Trophoblast cell (in vitro differentiated cells and primary cell): ENCODE data around the gene FAM228B.
"Not testable (repeated sequence)": the region's sequence is repeated elsewhere in the genome, so short reads cannot be mapped to it uniquely, and the experiment has no call there.

ENCODE experiments used
- DNase-seq, 2 donors: peaks; one replicate each; pipeline ENCODE4 v3.0.0-alpha.2; 2016
- H2AFZ ChIP-seq: 2 replicates; pipeline ENCODE4 v1.6.1; 2013; ENCODE audit warnings: low read length, moderate library complexity, mild to moderate bottlenecking; ENCODE audit not compliant: insufficient read depth, poor library complexity
- H2AK5ac ChIP-seq: 2 replicates; pipeline ENCODE4 v1.6.1; 2013; ENCODE audit warnings: mild to moderate bottlenecking, low read length
- H2BK120ac ChIP-seq: 2 replicates; pipeline ENCODE4 v1.6.1; 2013; ENCODE audit warnings: low read length, mild to moderate bottlenecking, moderate library complexity; ENCODE audit not compliant: insufficient read depth, poor library complexity
- H2BK12ac ChIP-seq: 2 replicates; pipeline ENCODE4 v1.6.1; 2013; ENCODE audit warnings: mild to moderate bottlenecking, low read length, moderate library complexity
- H2BK5ac ChIP-seq: 2 replicates; pipeline ENCODE4 v1.6.1; 2013; ENCODE audit warnings: low read length, low read depth, moderate library complexity, mild to moderate bottlenecking; ENCODE audit not compliant: poor library complexity
- H3K14ac ChIP-seq: 2 replicates; pipeline ENCODE4 v1.6.1; 2013; ENCODE audit warnings: mild to moderate bottlenecking, low read length
- H3K18ac ChIP-seq: 2 replicates; pipeline ENCODE4 v1.6.1; 2013; ENCODE audit warnings: mild to moderate bottlenecking, low read length
- H3K23ac ChIP-seq: 2 replicates; pipeline ENCODE4 v1.6.1; 2013; ENCODE audit warnings: low read length
- H3K27ac ChIP-seq: 2 replicates; pipeline ENCODE4 v1.5.1; 2013; ENCODE audit warnings: low read depth, mild to moderate bottlenecking, inconsistent platforms, low read length, moderate library complexity
- H3K27me3 ChIP-seq: 2 replicates; pipeline ENCODE4 v1.6.1; 2013; ENCODE audit warnings: inconsistent platforms, mild to moderate bottlenecking, low read length, moderate library complexity; ENCODE audit not compliant: insufficient read depth
- H3K36me3 ChIP-seq, 2 experiments: 1 replicate in 1 of 2; 2 replicates in 1 of 2; pipeline ENCODE4 v1.6.1; 2013; ENCODE audit warnings: low read length in 2 of 2, mild to moderate bottlenecking in 2 of 2, moderate library complexity in 1 of 2; ENCODE audit not compliant: insufficient read depth in 2 of 2, control insufficient read depth in 1 of 2
- H3K4ac ChIP-seq: 2 replicates; pipeline ENCODE4 v1.6.1; 2013; ENCODE audit warnings: low read depth, mild to moderate bottlenecking, low read length, moderate library complexity
- H3K4me1 ChIP-seq, 2 experiments: 1 replicate in 1 of 2; 2 replicates in 1 of 2; pipeline ENCODE4 v1.6.1; 2013; ENCODE audit warnings: low read length in 2 of 2, mild to moderate bottlenecking in 2 of 2, moderate library complexity in 1 of 2; ENCODE audit not compliant: insufficient read depth in 2 of 2, control insufficient read depth in 1 of 2
- H3K4me2 ChIP-seq: 2 replicates; pipeline ENCODE4 v1.6.1; 2013; ENCODE audit warnings: inconsistent platforms, mild to moderate bottlenecking, low read length, moderate library complexity
- H3K4me3 ChIP-seq: 2 replicates; pipeline ENCODE4 v1.5.1; 2013; ENCODE audit warnings: mild to moderate bottlenecking, low read depth, low read length, inconsistent platforms
- H3K79me1 ChIP-seq: one replicate; pipeline ENCODE4 v1.6.1; 2013; ENCODE audit warnings: low read length
- H3K79me2 ChIP-seq: 2 replicates; pipeline ENCODE4 v1.6.1; 2013; ENCODE audit warnings: low read length, mild to moderate bottlenecking; ENCODE audit not compliant: control insufficient read depth, insufficient read depth, poor library complexity
- H3K9ac ChIP-seq: 2 replicates; pipeline ENCODE4 v1.6.1; 2013; ENCODE audit warnings: mild to moderate bottlenecking, low read length
- H3K9me3 ChIP-seq: 2 replicates; pipeline ENCODE4 v1.6.1; 2013; ENCODE audit warnings: low read depth, mild to moderate bottlenecking, control low read depth, inconsistent platforms, low read length; ENCODE audit not compliant: insufficient read depth
- H4K12ac ChIP-seq: 2 replicates; pipeline ENCODE4 v1.6.1; 2013; ENCODE audit warnings: low read depth, mild to moderate bottlenecking, low read length, moderate library complexity
- H4K8ac ChIP-seq: 2 replicates; pipeline ENCODE4 v1.6.1; 2013; ENCODE audit warnings: low read depth, mild to moderate bottlenecking, low read length, moderate library complexity
- H4K91ac ChIP-seq: one replicate; pipeline ENCODE4 v1.6.1; 2013; ENCODE audit warnings: low read depth, mild to moderate bottlenecking, low read length, moderate library complexity
- WGBS: extraction: QIAGEN DNeasy Blood & Tissue Kit; methylation state at CpG from one replicate; pipeline ENCODE4 v1.1.7; 2013; ENCODE audit warnings: missing lambda C conversion rate; ENCODE audit not compliant: insufficient read length, insufficient coverage; ENCODE audit errors: extremely low coverage; 5-methylcytosine and 5-hydroxymethylcytosine counted together

Gene FAM228B

DNA sequence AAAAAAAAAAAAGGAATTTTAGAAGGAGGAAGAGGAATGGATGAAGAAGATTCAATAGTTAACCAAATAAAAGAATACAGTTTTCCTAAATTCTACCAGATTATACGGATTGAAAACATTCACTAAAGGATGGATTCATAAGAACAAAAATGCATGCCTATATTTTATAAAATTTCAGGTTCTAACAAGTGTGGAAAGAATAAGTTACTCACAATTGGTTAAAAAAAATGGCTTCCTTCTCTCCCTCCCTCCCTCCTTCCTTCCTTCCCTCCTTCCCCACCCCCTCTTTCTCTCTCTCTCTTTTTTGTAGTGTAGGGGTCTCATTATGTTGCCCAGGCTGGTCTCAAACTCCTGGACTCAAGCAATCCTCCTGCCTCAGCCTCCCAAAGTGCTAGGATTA, 37.0 kb upstream of the FAM228B start:
- H3K9ac ChIP-seq, result no peak overlapping the region
- no peak overlapping the region for H3K14ac ChIP-seq
- H2AK5ac ChIP-seq, result no peak overlapping the region
- H3K4me3 ChIP-seq, result no peak overlapping the region
- H4K8ac ChIP-seq, result no peak overlapping the region
- no peak overlapping the region for H3K18ac ChIP-seq
- no peak overlapping the region for H4K12ac ChIP-seq
- no peak overlapping the region for H3K4me2 ChIP-seq
- H3K4me1 ChIP-seq, result peaks cover 7% of the 10 kb centered on the region in 2 experiments
- no peak overlapping the region for H2AFZ ChIP-seq
- H3K27me3 ChIP-seq, result no peaks in the 10 kb centered on the region
- no peak overlapping the region for H4K91ac ChIP-seq
- DNase-seq, result no peak
- no CpG with 5 or more reads among the region's 1 CpG for WGBS
- H2BK12ac ChIP-seq, result no peak overlapping the region
- H3K27ac ChIP-seq, result no peak overlapping the region
- peaks cover 4% of the 10 kb centered on the region for H3K79me2 ChIP-seq
- H2BK5ac ChIP-seq, result no peak overlapping the region
- H2BK120ac ChIP-seq, result no peak overlapping the region
- H3K79me1 ChIP-seq, result peaks cover 14% of the 10 kb centered on the region
- H3K36me3 ChIP-seq, result peaks cover 5 to 14% of the 10 kb centered on the region in 2 experiments
- no peak overlapping the region for H3K23ac ChIP-seq
- no peaks in the 10 kb centered on the region for H3K9me3 ChIP-seq
- H3K4ac ChIP-seq, result no peak overlapping the region

- peaks cover 14% of the 10 kb centered on the region for H3K79me1 ChIP-seq
- H3K27me3 ChIP-seq, result no peaks in the 10 kb centered on the region
- H4K8ac ChIP-seq, result no peak overlapping the region
- no peak overlapping the region for H3K23ac ChIP-seq
- peaks cover 4% of the 10 kb centered on the region for H3K79me2 ChIP-seq
- peaks cover 7% of the 10 kb centered on the region in 2 experiments for H3K4me1 ChIP-seq
- no peak overlapping the region for H3K4me2 ChIP-seq
- H2AFZ ChIP-seq, result no peak overlapping the region
- H3K18ac ChIP-seq, result no peak overlapping the region
- no peak overlapping the region for H3K4me3 ChIP-seq
- H4K12ac ChIP-seq, result no peak overlapping the region
- peaks cover 5 to 9% of the 10 kb centered on the region in 2 experiments for H3K36me3 ChIP-seq
- H3K4ac ChIP-seq, result no peak overlapping the region
- WGBS, result no CpG with 5 or more reads among the region's 3 CpGs
- no peak overlapping the region for H3K9ac ChIP-seq
- no peak overlapping the region for H3K27ac ChIP-seq
- H2BK120ac ChIP-seq, result no peak overlapping the region
- no peak overlapping the region for H2AK5ac ChIP-seq
- H4K91ac ChIP-seq, result no peak overlapping the region
- H3K9me3 ChIP-seq, result no peaks in the 10 kb centered on the region
- no peak overlapping the region for H3K14ac ChIP-seq
- H2BK12ac ChIP-seq, result no peak overlapping the region
- DNase-seq, result no peak
- no peak overlapping the region for H2BK5ac ChIP-seq
These were observed 36.2 kb upstream of the FAM228B start for GRCh38 chr2:24087032-24087431.

DNA sequence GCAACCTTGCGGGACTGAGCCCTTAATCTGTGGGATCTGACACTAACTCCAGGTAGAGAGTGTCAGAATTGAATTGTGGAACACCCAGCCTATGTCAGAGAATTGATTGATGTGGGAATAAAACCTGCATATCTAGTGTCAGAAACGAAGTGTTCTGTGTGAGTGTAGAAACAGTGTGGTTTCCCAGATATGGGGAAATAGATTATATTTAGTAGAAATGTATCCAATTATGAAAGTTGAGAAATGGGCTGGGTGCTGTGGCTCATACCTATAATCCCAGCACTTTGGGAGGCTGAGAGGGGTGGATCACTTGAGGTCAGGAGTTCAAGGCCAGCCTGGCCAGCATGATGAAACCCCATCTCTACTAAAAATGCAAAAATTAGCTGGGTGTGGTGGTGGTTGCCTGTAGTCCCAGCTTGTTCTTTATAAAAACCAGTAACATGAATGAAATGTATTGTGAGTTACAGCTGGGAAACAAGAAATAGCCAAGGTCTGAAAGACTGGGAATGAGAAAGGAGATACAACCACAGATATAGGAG, 34.4 kb upstream of the FAM228B start:
- H3K23ac ChIP-seq, result no peak overlapping the region
- no peak overlapping the region for H3K27ac ChIP-seq
- H2BK5ac ChIP-seq, result no peak overlapping the region

DNA sequence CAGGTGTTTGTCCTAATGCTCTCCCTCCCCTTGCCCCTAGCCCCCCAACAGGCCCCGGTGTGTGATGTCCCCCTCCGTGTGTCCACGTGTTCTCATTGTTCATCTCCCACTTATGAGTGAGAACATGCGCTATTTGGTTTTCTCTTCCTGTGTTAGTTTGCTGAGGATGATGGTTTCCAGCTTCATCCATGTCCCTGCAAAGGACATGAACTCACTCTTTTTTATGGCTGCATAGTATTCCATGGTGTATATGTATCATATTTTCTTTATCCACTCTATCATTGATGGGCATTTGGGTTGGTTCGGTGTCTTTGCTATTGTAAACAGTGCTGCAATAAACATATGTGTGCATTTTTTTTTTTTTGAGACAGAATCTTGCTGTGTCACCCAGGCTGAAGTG, 30.0 kb upstream of the FAM228B start:
- H3K79me2 ChIP-seq, result not testable (repeated sequence)

More for the DNA sequence above, 34.4 kb upstream of the FAM228B start:
- no peak overlapping the region for H4K8ac ChIP-seq
- H3K4me3 ChIP-seq, result no peak overlapping the region
- peaks cover 4% of the 10 kb centered on the region for H3K79me2 ChIP-seq
- no peak overlapping the region for H4K12ac ChIP-seq
- no peak overlapping the region for H3K18ac ChIP-seq
- H3K4me2 ChIP-seq, result no peak overlapping the region
- H3K79me1 ChIP-seq, result peaks cover 10% of the 10 kb centered on the region
- no peak overlapping the region for H3K4ac ChIP-seq
- H2AFZ ChIP-seq, result no peak overlapping the region
- no peaks in the 10 kb centered on the region for H3K9me3 ChIP-seq
- H3K9ac ChIP-seq, result no peak overlapping the region
- no CpG with 5 or more reads among the region's 2 CpGs for WGBS
- no peak for DNase-seq
- H3K4me1 ChIP-seq, result peaks cover 4 to 5% of the 10 kb centered on the region in 2 experiments
- H2AK5ac ChIP-seq, result no peak overlapping the region
- no peaks in the 10 kb centered on the region for H3K36me3 ChIP-seq
- no peaks in the 10 kb centered on the region for H3K27me3 ChIP-seq
- H2BK12ac ChIP-seq, result no peak overlapping the region
- H2BK120ac ChIP-seq, result no peak overlapping the region
- no peak overlapping the region for H3K14ac ChIP-seq
- H4K91ac ChIP-seq, result no peak overlapping the region

More for the DNA sequence above, 30.0 kb upstream of the FAM228B start:
- H3K23ac ChIP-seq, H3K4me2 ChIP-seq, H4K91ac ChIP-seq, H3K4me1 ChIP-seq, H4K8ac ChIP-seq, H2BK120ac ChIP-seq, H3K9me3 ChIP-seq, H2BK5ac ChIP-seq, H3K79me1 ChIP-seq, H2AFZ ChIP-seq, H3K27ac ChIP-seq, H3K18ac ChIP-seq, H3K27me3 ChIP-seq, H4K12ac ChIP-seq, H3K14ac ChIP-seq, H3K4me3 ChIP-seq, H3K4ac ChIP-seq, DNase-seq, H3K9ac ChIP-seq, H3K36me3 ChIP-seq, H2AK5ac ChIP-seq, H2BK12ac ChIP-seq: not testable (repeated sequence)
- WGBS, result no CpG with 5 or more reads among the region's 5 CpGs
